Stomach (tissue), 9 donors: ENCODE measurements around the gene ZC3HAV1. TPM values are rescaled to one million over a fixed set of nuclear protein-coding genes. Genes with fewer than 3 reads are reported as not detected.

ENCODE experiments used
- DNase-seq, 2 donors: peaks; one replicate each; pipeline versions ENCODE4 v3.0.0 to v3.0.0-alpha.2; 2013 to 2019
- H3K27ac ChIP-seq, 5 donors: fragments of 200-600 bp in 4 of 5; sonication (generic) in 4 of 5; one replicate each; pipeline ENCODE4 v1.5.1; 2013 to 2019; ENCODE audit warnings: mild to moderate bottlenecking in 1 of 5, moderate library complexity in 1 of 5
- H3K27me3 ChIP-seq, 3 donors: fragments of 200-600 bp; sonication (generic); one replicate each; pipeline ENCODE4 v1.5.1; 2017 to 2019; ENCODE audit warnings: mixed run types in 1 of 3
- H3K36me3 ChIP-seq, 4 donors: fragments of 200-600 bp; sonication (generic); 1 replicate in 3 of 4; 2 replicates in 1 of 4; pipeline ENCODE4 v1.5.1; 2016 to 2019
- H3K4me1 ChIP-seq, 4 donors: fragments of 200-600 bp; sonication (generic); one replicate each; pipeline ENCODE4 v1.5.1; 2016 to 2019
- H3K4me3 ChIP-seq, 4 donors: fragments of 200-600 bp; sonication (generic) in 3 of 4; one replicate each; pipeline ENCODE4 v1.5.1; 2016 to 2019; ENCODE audit warnings: mild to moderate bottlenecking in 1 of 4
- H3K9me3 ChIP-seq, 4 donors: fragments of 200-600 bp; sonication (generic); one replicate each; pipeline ENCODE4 v1.5.1; 2016 to 2019
- EP300 ChIP-seq: sonication (generic); formaldehyde crosslinking; IDR thresholded peaks from one replicate; pipeline ENCODE4 v1.6.1; 2017; ENCODE audit warnings: antibody characterized with exemption
- POLR2A ChIP-seq, 4 donors: fragments of 450-650 bp; IDR thresholded peaks; one replicate each; pipeline ENCODE4 v1.6.1; 2016; ENCODE audit warnings: antibody characterized with exemption in 4 of 4, control low read depth in 2 of 4, mild to moderate bottlenecking in 1 of 4, moderate library complexity in 1 of 4
- POLR2AphosphoS5 ChIP-seq, 3 donors: sonication (generic); formaldehyde crosslinking; IDR thresholded peaks; one replicate each; pipeline ENCODE4 v1.6.1; 2016; ENCODE audit warnings: antibody characterized with exemption in 3 of 3
- WGBS, 5 donors: extraction: QIAGEN DNeasy Blood & Tissue Kit in 3 of 5; methylation state at CpG; one replicate each; pipeline versions ENCODE4 v1.1.5 to v1.1.7; 2013 to 2018; 5-methylcytosine and 5-hydroxymethylcytosine counted together
- intact Hi-C: fragments of 100-400 bp; cut with DNase I; formaldehyde crosslinking; loops from one replicate; pipeline ENCODE4 v1.15.1; 2023; ENCODE audit warnings: low total_unique reads
- polyA plus RNA-seq, 3 donors: library from polyadenylated mRNA; stranded (reverse); fragments of 200-250 nt; gene quantifications; one replicate each; pipeline ENCODE4 v1.2.3, GENCODE V29; 2013
- total RNA-seq, 5 donors: library from RNA; depleted of rRNA; stranded (reverse); fragments of >200 nt; gene quantifications; one replicate each; pipeline versions ENCODE4 v1.1.0 to v1.2.3, GENCODE V29; 2014 to 2016
- TF ChIP-seq, protein P1 (sequence below), 7 experiments: fragments of 450-650 bp in 4 of 7; fragments of 200-600 bp in 3 of 7; sonication (generic) in 3 of 7; IDR thresholded peaks; one replicate each; pipeline ENCODE4 v1.5.1; 2016 to 2019; ENCODE audit warnings: antibody characterized with exemption in 7 of 7, control low read depth in 2 of 7, mild to moderate bottlenecking in 1 of 7
- donor health status: healthy with polysubstance abuse.
- donor health status: Bipolar disorder and iron deficiency.
- donor health status: healthy.

Gene ZC3HAV1
- total and polyA plus RNA-seq, 8 donors = 5.5 to 34.3 (median 12.9) TPM

DNA sequence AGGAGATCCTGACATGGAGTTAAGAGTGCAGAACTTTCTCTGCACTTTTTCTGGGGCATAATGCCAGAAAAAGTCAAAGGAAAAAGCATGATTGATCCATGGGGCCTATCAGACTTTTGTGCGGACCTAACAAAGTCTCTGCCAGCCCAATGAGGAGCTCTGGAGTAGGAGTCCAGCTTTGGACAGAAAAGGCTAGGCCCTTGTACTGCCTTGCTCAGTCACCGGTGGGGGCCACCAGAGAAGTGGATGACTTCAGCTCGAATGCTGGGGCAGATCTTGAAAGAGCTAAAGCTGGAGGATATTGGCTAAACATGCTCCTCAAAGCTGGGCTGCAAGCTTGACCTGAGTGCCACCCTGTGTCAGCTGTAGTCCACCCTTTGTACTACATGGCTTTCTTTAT, 2.8 kb upstream of the ZC3HAV1 start:
- intact Hi-C loops = no loop called here
- TF ChIP-seq POLR2AphosphoS5 (IDR thresholded peaks at IDR 0.05) (no peak), POLR2A (IDR thresholded peaks at IDR 0.05) (no peak), EP300 (no peak)
- TF ChIP-seq, protein P1, sequence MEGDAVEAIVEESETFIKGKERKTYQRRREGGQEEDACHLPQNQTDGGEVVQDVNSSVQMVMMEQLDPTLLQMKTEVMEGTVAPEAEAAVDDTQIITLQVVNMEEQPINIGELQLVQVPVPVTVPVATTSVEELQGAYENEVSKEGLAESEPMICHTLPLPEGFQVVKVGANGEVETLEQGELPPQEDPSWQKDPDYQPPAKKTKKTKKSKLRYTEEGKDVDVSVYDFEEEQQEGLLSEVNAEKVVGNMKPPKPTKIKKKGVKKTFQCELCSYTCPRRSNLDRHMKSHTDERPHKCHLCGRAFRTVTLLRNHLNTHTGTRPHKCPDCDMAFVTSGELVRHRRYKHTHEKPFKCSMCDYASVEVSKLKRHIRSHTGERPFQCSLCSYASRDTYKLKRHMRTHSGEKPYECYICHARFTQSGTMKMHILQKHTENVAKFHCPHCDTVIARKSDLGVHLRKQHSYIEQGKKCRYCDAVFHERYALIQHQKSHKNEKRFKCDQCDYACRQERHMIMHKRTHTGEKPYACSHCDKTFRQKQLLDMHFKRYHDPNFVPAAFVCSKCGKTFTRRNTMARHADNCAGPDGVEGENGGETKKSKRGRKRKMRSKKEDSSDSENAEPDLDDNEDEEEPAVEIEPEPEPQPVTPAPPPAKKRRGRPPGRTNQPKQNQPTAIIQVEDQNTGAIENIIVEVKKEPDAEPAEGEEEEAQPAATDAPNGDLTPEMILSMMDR (IDR thresholded peaks at IDR 0.05) = no peak
- no peaks in the 10 kb centered on the region for H3K27me3 ChIP-seq
- H3K9me3 ChIP-seq = no peaks in the 10 kb centered on the region
- WGBS, 5 donors = 90 to 100% (median 95%) methylated on average over 3 of the region's 3 CpGs
- no peak overlapping the region for H3K4me3 ChIP-seq
- H3K4me1 ChIP-seq = peaks cover 0 to 29% (median 18%) of the 10 kb centered on the region in 4 donors
- peak overlapping the region in 3 of 5 donors; percentile 0 to 99 (median 12) for H3K27ac ChIP-seq
- DNase-seq = no peak
- no peaks in the 10 kb centered on the region for H3K36me3 ChIP-seq

- intact Hi-C loops = no loop called here
- Histone ChIP-seq H3K27ac (peak overlapping the region in 3 of 5 donors; percentile 0 to 99 (median 12)), H3K36me3 (no peaks in the 10 kb centered on the region), H3K4me3 (no peak overlapping the region), H3K4me1 (peaks cover 0 to 34% (median 22%) of the 10 kb centered on the region in 4 donors), H3K9me3 (no peaks in the 10 kb centered on the region), H3K27me3 (no peaks in the 10 kb centered on the region)
- 92 to 98% (median 97%) methylated on average over 4 of the region's 4 CpGs for WGBS, 5 donors
- DNase-seq = no peak
- TF ChIP-seq POLR2A (IDR thresholded peaks at IDR 0.05) = no peak
- TF ChIP-seq EP300 = no peak
- TF ChIP-seq POLR2AphosphoS5 (IDR thresholded peaks at IDR 0.05) = no peak
- TF ChIP-seq, protein P1 (IDR thresholded peaks at IDR 0.05) = no peak
Observed at GRCh38 chr7:139111811-139112301, 2.3 kb upstream of the ZC3HAV1 start.

- H3K27me3 ChIP-seq = no peaks in the 10 kb centered on the region
- no peaks in the 10 kb centered on the region for H3K36me3 ChIP-seq
- no peak overlapping the region for H3K4me3 ChIP-seq
- TF ChIP-seq EP300 (no peak), POLR2A (IDR thresholded peaks at IDR 0.05) (no peak), POLR2AphosphoS5 (IDR thresholded peaks at IDR 0.05) (no peak)
- TF ChIP-seq, protein P1 (IDR thresholded peaks at IDR 0.05) = no peak
- peaks cover 0 to 41% (median 26%) of the 10 kb centered on the region in 4 donors for H3K4me1 ChIP-seq
- H3K9me3 ChIP-seq = no peaks in the 10 kb centered on the region
- no peak for DNase-seq
- intact Hi-C loops = no loop called here
- H3K27ac ChIP-seq = peak overlapping the region in 1 of 5 donors; percentile 99
- 68 to 89% (median 73%) methylated on average over 1 of the region's 1 CpG for WGBS, 5 donors
Observed at GRCh38 chr7:139111147-139111546, 1.6 kb upstream of the ZC3HAV1 start.

DNA sequence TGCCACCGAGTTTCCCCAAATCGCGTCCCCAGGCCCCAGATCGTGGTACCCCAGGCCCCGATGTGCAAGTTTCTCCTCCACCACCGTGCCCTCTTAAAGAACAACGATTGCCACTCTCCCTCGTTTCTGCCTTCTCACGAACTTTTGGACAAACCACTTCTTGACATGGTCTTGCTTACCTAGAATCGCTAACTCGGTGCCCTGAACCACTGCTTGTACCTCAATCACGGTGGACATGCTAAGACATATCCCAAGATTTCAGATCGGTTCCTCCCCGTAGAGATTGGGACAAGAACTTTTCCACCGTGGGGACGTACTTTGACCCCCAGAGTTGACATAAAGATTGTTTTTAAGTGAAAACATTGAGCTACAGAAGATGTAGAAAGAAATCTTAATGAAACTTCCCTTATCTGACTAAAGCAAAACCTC, 477 bp upstream of the ZC3HAV1 start:
- 14 to 22% (median 18%) methylated on average over 16 of the region's 16 CpGs for WGBS, 5 donors

More for the DNA sequence above, 477 bp upstream of the ZC3HAV1 start:
- Histone ChIP-seq H3K4me3 (peak overlapping the region; percentile 83 to 99 (median 94)), H3K4me1 (peaks cover 0 to 52% (median 31%) of the 10 kb centered on the region in 4 donors), H3K27me3 (no peaks in the 10 kb centered on the region), H3K9me3 (no peaks in the 10 kb centered on the region), H3K27ac (peak overlapping the region; percentile 96 to 99 (median 97)), H3K36me3 (no peaks in the 10 kb centered on the region)
- no peak for TF ChIP-seq EP300
- no peak for DNase-seq
- intact Hi-C loops = no loop called here
